HG02970 (cell line): ENCODE measurements around the gene HSPB3.
"Not testable (repeated sequence)": the region's sequence is repeated elsewhere in the genome, so short reads cannot be mapped to it uniquely, and the experiment has no call there.

Source experiments
- ATAC-seq: cut with Tn5 transposase; IDR thresholded peaks from one replicate; pipeline ENCODE4 v1.9.1; 2021; ENCODE audit warnings: mild to moderate bottlenecking, moderate library complexity, moderate number of reproducible peaks; ENCODE audit not compliant: unreplicated experiment, low FRiP score

The HSPB3 gene

GRCh38 chr5:54455413-54456157 lies at the start of gene HSPB3:
Gene HSPB3, plus strand, starts transcription at chr5:54455699. Its CDS starts 91 bp downstream, at chr5:54455790.
- no peak for ATAC-seq

GRCh38 chr5:54411176-54411575 lies 44.3 kb upstream of the HSPB3 start:
- no peak for ATAC-seq

DNA sequence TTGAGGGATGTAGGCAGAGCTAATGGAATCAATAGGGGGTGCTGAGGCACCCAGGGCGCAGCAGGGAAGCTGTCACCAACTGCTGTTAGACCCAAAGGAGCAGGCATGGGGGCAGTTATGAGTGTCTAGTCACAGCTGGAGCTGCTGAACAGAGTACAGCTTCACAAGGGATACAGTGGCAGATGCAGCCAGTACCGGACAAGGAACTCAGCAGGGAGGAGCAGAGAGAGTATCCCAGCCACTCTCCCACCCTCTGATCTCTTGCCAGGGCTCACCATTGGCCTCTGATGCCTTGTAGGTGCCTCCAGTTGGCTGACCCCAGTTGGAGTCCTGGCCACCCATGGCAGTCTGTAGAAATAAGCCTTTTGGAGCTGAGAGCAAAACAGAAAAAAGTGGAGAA lies 42.6 kb upstream of the HSPB3 start:
- no peak for ATAC-seq

GRCh38 chr5:54415147-54415546 lies 40.4 kb upstream of the HSPB3 start:
- ATAC-seq: no peak

DNA sequence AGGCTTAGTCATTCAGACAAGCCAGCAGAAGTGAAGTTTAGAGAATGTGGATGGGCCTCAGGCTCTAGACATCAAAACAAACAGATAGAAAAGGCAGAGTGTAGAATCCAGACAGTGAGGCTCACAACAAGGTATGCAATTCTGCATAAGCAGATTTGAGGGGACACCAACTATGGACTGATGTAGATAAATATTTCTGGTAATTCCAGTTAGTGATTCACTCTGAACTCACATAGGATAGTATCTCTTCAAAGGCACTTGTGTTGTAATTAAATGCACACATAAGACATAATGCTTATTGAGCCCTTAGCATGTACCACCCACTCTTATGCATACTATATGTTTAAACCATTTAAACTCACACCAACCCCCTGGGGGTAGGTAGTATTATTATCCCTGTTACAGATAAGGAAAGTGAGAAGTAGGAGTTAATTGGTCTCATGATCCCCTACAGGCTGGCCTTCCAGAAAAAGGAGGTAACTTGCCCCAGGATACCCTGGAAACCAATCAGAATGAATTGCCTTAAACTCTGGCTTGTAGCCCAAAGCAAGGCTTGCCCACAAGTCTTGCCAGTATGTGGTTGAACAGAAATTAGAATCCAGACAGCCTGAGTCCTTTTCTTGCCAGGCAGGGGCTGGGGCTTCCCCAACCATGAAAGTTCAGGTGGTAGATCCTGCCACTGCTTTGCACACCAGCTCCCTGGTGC lies 39.5 kb upstream of the HSPB3 start:
- ATAC-seq: no peak

GRCh38 chr5:54419573-54420423 lies 35.7 kb upstream of the HSPB3 start:
- ATAC-seq: peak; percentile 59

GRCh38 chr5:54420511-54420910 lies 35.0 kb upstream of the HSPB3 start:
- ATAC-seq: not testable (repeated sequence)

DNA sequence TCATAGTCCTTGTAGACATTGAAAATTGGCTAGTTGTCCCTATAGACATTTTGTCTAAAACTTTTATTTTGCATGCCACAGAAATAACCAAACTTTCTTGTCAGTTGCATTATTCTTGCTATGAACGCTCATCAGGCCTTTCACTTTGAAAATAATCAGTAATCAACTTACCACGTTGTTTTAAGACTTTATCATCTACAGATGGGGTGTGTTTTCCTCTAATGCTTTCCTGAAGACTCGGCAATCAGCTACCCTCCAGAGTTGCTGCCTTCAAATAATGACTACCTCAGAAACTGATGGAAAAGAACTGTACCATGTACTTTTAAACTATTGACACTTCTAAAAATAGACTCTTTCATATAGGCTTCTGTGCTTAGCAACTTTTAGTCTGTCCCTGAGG lies 33.5 kb upstream of the HSPB3 start:
- ATAC-seq: no peak

DNA sequence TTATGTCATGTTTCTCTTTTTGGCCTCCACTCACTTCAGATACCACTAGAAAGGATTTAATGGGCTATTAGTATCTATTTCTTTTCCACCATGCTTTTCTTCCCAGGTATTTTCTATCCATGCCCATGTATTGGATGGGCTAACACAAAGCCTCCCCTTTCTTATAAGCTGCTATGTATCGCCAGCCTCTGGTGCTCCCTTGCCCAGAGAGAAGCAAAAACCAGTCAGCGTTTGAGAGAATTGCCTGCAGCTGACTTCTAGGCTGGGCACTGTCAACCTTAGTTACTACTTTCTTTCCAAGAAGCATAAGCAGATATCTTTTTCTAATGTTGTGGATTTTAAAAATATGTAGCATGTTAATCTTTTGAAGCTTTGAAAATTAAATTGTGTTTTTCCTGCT lies 30.2 kb upstream of the HSPB3 start:
- ATAC-seq: no peak

DNA sequence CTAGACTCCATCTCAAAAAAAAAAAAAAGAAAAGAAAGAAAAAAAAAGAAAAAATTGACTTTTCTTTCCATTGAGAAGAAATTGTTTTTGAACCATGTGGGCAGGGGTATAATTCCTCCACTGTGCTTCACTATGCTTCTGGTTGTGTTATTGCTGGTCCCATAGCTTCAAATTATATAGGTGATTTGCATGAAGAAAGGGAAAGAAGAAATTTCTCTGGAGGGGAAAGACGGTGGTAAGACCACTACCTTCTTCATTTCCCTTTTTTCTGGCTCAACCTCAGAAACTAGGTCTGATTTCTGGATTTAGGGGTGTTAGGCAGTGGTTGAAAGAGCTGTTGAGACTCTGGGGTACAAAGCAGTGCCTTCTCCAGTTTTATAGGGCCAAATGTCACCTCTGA lies 29.3 kb upstream of the HSPB3 start:
- no peak for ATAC-seq

DNA sequence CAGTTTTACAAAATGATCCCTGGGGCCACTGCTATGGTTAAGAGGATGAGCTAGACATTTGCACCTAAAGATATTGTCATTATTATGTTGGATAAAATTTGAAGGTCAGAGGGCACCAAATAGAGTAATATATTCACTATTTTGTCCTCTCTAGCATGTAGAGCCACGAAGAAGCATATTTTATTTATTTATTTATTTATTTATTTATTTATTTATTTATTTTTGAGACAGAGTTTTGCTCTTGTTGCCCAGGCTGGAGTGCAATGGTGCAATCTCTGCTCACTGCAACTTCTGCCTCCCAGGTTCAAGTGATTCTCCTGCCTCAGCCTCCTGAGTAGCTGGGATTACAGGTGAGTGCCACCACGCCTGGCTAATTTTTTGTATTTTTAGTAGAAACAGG lies 20.8 kb upstream of the HSPB3 start:
- ATAC-seq: not testable (repeated sequence)

- ATAC-seq: no peak
Measured at GRCh38 chr5:54438620-54439389, 16.7 kb upstream of the HSPB3 start.

GRCh38 chr5:54440456-54440893 lies 15.0 kb upstream of the HSPB3 start:
- no peak for ATAC-seq

GRCh38 chr5:54442271-54442670 lies 13.2 kb upstream of the HSPB3 start:
- no peak for ATAC-seq

GRCh38 chr5:54443270-54443669 lies 12.2 kb upstream of the HSPB3 start:
- ATAC-seq: peak; percentile 47

- no peak for ATAC-seq
Measured at GRCh38 chr5:54445691-54446378, 9.7 kb upstream of the HSPB3 start.

DNA sequence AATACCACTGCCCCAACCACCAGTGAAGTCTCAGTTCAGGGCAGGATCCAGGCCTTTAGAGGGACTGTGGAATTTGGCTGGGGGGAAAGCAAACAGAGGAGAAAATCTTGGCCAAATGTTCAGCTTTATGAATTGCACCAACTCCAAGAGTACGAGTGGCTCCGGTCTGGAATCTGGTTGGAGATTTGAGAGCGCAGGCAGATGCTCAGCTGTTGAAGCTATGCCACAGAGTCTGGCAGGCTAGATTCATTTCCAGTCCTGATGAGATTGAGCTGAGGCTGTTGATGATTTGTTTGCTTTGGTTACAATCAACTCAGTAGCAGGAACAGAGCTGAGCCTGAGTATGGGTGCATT lies 9.1 kb upstream of the HSPB3 start:
- no peak for ATAC-seq

DNA sequence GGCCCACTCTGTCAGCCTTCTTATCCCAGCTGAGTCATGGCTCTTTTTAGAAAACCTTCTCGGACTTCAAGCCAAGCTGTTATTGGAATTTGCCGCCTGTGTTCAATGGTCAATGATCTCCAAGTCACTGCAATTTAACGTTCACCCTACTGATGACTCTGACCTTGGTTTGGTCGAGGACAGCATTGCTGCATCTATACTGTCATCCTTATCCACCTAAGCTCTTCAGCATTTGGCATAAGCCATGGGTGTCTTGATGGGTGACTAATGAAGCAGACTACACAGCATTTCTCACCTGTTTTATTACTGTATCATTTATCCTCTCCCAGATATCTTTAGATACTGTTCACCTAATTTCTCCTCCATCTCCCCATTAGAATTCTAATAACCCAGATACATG lies 5.6 kb upstream of the HSPB3 start:
- ATAC-seq: no peak

DNA sequence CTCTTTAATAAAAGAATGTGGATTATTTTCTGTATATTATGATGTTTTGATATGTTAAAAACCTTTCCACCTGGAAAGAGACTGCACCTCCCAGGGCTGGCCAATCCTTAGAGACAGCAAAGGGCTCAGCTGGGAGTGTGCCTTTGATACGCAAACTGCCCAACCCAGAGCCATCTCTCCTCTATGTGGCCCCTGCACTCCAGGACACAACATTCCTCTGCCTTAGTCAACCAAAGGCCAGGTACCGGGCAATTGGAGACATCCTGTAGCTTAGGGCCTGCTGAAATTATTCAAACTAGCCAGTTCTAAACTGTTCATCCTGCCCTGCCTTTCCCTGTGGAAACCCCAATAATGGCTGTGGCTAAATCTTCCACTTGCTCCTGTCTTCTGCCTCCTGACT lies 5.0 kb upstream of the HSPB3 start:
- no peak for ATAC-seq

DNA sequence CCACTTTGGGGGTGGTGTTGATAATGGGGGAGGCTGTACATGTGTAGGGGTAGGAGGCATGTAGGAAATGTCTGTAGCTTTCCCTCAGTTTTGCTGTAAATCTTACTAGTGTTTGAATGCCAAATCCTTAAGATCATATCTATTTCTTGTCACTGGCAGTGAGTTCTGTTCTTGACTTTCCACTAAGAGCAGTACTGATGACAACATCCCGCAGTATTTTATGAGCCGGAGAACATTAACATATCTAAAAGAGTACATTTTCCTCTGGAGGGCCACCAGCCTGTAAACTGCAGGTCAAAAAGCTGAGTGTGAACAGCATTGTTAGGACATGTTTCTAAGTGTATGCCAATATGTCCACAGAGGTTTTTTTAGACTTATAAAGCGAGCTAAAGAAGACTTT lies 2.5 kb upstream of the HSPB3 start:
- ATAC-seq: no peak
